ENCODE measurements around the gene RAB11FIP5. TPM values are rescaled to one million over a fixed set of nuclear protein-coding genes. Genes with fewer than 3 reads are reported as not detected.
A peak's percentile ranks its signal among the peaks of the same experiment; 100 is the strongest.

The RAB11FIP5 gene
- total and polyA plus RNA-seq, 2 experiments from 2014 or later, result 4.2 to 12.1 TPM

DNA sequence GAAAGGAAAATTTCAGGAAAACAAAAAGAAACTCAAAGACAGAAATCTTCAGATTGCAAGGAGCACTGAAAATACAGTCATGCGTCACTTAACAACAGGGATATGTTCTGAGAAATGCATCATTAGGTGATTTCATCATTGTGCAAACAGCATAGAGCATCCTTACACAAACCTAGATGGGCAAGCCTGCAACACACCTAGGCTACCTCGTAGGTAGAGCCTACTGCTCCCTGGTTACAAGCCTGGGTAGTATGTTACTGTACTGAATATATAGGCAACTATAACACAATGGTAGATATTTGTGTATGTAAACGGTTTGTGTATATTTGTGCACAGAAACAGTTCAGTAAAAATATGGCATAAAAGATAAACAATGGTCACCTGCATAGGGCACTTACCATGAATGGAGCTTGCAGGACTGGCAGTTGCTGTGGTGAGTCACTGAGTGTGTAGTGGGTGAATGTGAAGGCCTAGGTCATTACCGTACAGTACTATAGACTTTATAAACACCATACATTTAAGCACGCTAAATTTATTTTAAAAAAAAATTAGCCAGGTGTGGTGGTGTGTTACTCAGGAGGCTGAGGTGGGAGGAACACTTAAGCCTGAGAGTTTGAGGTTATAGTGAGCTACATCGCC lies 74.7 kb downstream of the RAB11FIP5 start:
- H3K27me3 ChIP-seq, result no peaks in the 10 kb centered on the region
- H3K27ac ChIP-seq, result no peak overlapping the region
- no peaks in the 10 kb centered on the region for H3K9me3 ChIP-seq (ENCODE audit: low read depth)
- H3K36me3 ChIP-seq, result no peaks in the 10 kb centered on the region
- TF ChIP-seq, protein P1, sequence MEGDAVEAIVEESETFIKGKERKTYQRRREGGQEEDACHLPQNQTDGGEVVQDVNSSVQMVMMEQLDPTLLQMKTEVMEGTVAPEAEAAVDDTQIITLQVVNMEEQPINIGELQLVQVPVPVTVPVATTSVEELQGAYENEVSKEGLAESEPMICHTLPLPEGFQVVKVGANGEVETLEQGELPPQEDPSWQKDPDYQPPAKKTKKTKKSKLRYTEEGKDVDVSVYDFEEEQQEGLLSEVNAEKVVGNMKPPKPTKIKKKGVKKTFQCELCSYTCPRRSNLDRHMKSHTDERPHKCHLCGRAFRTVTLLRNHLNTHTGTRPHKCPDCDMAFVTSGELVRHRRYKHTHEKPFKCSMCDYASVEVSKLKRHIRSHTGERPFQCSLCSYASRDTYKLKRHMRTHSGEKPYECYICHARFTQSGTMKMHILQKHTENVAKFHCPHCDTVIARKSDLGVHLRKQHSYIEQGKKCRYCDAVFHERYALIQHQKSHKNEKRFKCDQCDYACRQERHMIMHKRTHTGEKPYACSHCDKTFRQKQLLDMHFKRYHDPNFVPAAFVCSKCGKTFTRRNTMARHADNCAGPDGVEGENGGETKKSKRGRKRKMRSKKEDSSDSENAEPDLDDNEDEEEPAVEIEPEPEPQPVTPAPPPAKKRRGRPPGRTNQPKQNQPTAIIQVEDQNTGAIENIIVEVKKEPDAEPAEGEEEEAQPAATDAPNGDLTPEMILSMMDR (IDR thresholded peaks at IDR 0.05; ENCODE audit: low read depth, low read length), result no peak
- no peaks in the 10 kb centered on the region for H3K4me1 ChIP-seq (ENCODE audit: low read depth)
- DNase-seq (ENCODE audit: low read depth in 1 of 2, low spot score in 1 of 2), result no peak
- no peak overlapping the region for H3K4me3 ChIP-seq

DNA sequence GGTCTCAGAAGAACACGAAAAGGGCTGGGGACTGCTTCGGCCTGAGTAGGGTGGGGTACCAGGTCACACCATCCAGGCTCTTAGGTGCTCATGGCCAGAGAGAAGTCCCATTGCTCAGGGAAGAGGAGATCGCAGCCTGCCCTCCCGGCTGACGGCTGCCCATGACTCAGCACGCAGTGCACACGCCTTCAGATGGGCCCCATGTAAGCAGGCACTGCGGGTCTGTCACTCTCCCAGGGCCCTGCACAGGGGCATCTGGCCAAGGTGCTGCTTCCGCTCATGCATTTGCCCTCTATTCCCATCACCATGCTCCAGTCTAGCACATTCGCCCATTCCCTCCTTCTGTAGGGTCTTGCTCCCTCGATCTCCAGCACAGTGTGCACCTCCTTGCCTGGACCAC lies 76.0 kb downstream of the RAB11FIP5 start:
- TF ChIP-seq, protein P1 (IDR thresholded peaks at IDR 0.05; ENCODE audit: low read depth, low read length), result no peak
- no peak for DNase-seq (ENCODE audit: low read depth in 1 of 2, low spot score in 1 of 2)
- H3K9me3 ChIP-seq (ENCODE audit: low read depth), result no peaks in the 10 kb centered on the region
- H3K27me3 ChIP-seq, result no peaks in the 10 kb centered on the region
- no peak overlapping the region for H3K4me3 ChIP-seq
- no peaks in the 10 kb centered on the region for H3K36me3 ChIP-seq
- H3K27ac ChIP-seq, result no peak overlapping the region
- no peaks in the 10 kb centered on the region for H3K4me1 ChIP-seq (ENCODE audit: low read depth)

DNA sequence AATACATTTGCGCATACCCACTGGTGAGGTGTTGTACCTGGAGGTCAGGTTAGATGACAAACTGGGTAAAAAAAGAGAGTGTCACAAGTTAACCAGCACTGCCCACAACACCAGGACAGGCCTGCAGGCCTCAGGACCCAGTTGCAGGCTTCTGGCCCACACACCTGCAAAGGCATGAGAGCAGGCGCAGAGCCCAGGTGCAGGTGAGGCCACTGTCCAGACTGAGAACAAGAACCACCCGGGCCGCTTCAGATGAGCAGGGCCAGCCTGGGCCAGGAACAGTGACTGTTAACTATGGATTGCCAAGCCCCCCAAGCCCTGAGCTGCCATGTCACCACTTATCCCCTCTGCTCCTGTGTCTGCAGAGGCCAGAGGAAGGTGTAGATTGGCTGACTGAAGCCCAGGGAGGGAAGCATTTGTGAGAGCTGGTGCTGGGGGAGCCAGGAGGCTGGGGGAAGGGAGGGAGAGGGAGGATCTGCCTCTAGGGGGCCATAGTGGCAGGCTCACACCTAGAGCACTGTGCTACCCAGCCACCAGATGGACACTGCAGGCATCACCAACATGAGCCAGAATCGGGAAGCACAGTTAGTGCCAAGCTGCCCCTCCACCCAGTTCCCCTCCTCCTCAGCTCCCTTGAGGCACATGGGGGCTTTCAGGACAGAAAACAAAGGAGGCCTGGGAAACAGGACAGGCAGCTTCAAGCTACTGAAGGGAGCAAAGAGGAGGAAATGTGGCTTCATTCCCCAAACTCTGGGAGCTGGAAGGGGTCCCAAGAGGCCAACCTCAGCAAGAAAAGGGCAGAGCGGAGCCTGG lies 76.6 kb downstream of the RAB11FIP5 start:
- no peaks in the 10 kb centered on the region for H3K4me1 ChIP-seq (ENCODE audit: low read depth)
- no peaks in the 10 kb centered on the region for H3K36me3 ChIP-seq
- H3K27ac ChIP-seq, result no peak overlapping the region
- DNase-seq (ENCODE audit: low read depth in 1 of 2, low spot score in 1 of 2), result no peak
- no peaks in the 10 kb centered on the region for H3K9me3 ChIP-seq (ENCODE audit: low read depth)
- no peaks in the 10 kb centered on the region for H3K27me3 ChIP-seq
- no peak overlapping the region for H3K4me3 ChIP-seq
- TF ChIP-seq, protein P1 (IDR thresholded peaks at IDR 0.05; ENCODE audit: low read depth, low read length), result no peak

DNA sequence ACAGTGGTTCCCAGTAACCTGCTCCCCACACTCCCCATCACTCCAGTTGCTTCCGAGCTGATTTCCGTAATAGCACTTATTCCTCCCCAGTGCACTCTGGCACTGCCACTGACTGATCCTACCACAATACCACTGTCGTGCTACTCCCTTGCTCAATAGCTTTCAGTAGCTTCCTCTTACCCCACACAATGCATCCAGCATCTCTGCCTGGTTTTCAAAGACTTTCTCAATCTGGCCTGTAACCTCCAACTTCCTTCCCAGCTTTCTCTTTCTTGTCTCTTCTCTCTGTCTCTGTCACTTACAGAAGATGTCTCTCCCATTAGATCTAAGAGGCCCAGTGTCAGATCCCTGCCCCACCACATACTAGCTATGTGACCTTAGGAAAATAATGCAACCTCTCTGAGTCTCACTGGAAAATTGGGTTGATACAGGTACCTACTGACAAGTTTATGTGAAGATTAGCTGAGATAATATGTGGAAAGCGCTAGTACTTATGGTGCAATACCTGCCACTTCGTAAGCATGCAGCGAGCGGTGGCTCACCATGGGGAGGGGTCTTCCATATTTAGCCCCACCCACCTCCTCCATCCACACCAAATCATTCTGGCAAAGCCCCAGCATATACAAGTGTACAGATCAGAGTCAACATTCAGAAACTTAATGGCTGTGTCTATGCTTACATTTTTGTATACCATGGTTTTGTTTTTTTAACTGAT lies 77.9 kb downstream of the RAB11FIP5 start:
- Histone ChIP-seq H3K27ac (no peak overlapping the region), H3K36me3 (no peaks in the 10 kb centered on the region), H3K27me3 (no peaks in the 10 kb centered on the region), H3K9me3 (ENCODE audit: low read depth) (no peaks in the 10 kb centered on the region), H3K4me3 (no peak overlapping the region), H3K4me1 (ENCODE audit: low read depth) (no peaks in the 10 kb centered on the region)
- TF ChIP-seq, protein P1 (IDR thresholded peaks at IDR 0.05; ENCODE audit: low read depth, low read length), result no peak
- DNase-seq (ENCODE audit: low read depth in 1 of 2, low spot score in 1 of 2), result peak in 1 of 2 donors; percentile 18

DNA sequence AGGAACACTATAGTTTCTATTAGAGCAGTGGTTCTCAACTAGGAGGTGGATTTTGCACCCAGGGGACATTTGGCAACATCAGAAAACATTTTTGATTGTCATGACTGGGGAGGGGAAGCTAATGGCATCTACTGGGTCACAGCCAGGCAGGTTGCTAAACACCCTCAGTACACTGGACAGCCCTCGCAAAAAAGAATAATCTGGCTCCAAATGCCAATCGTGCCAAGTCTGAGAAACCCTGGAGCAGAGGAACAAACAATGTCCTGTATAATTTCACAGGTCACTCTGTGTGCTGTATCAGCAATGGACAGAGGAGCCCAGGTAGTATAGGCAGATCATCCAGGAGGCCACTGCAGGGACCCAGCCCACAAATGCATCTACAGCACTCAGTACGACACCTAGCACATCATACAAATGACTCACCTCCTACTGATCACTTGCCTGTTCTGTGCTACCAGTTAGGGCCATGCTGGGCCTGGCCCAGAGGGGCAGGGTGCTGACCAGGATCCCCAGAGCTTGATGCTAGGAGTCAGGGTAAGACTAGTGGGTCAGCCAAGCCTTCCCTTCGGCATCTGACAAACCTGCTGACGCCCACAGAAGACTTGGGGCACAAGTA lies 78.9 kb downstream of the RAB11FIP5 start:
- Histone ChIP-seq H3K36me3 (no peaks in the 10 kb centered on the region), H3K4me3 (no peak overlapping the region), H3K27me3 (no peaks in the 10 kb centered on the region), H3K27ac (no peak overlapping the region), H3K9me3 (ENCODE audit: low read depth) (no peaks in the 10 kb centered on the region), H3K4me1 (ENCODE audit: low read depth) (no peaks in the 10 kb centered on the region)
- TF ChIP-seq, protein P1 (IDR thresholded peaks at IDR 0.05; ENCODE audit: low read depth, low read length), result no peak
- DNase-seq (ENCODE audit: low read depth in 1 of 2, low spot score in 1 of 2), result no peak

Data from cardiac muscle cell (in vitro differentiated cells and primary cell).